Astrocyte (in vitro differentiated cells and primary cell): ENCODE results near the gene CBY3.

Experiments used
- CTCF ChIP-seq: IDR thresholded peaks from 2 replicates; pipeline ENCODE4 v1.5.1; 2011; ENCODE audit warnings: low read depth, mild to moderate bottlenecking, inconsistent platforms, low read length, moderate library complexity; ENCODE audit not compliant: insufficient read depth
- EZH2 ChIP-seq: IDR thresholded peaks from 2 replicates; pipeline ENCODE4 v1.6.1; 2012; ENCODE audit warnings: mild to moderate bottlenecking, low read length, inconsistent platforms; ENCODE audit not compliant: insufficient read depth

GRCh38 chr5:179720222-179720621 is 39.4 kb upstream of the CBY3 start:
- TF ChIP-seq CTCF (no peak), EZH2 (no peak)
